Fibroblast of lung (primary cell): ENCODE results near the gene KIF4A. TPM values are rescaled to one million over a fixed set of nuclear protein-coding genes. Genes with fewer than 3 reads are reported as not detected.

ENCODE experiments used
- DNase-seq, 2 donors: peaks; one replicate each; pipeline versions ENCODE4 v3.0.0 to v3.0.0-alpha.2; 2010; ENCODE audit warnings: low read depth in 2 of 2
- H2AFZ ChIP-seq: 2 replicates; pipeline ENCODE4 v1.5.1; 2012; ENCODE audit warnings: low read length, control low read depth, inconsistent platforms
- H3K27ac ChIP-seq: 2 replicates; pipeline ENCODE4 v1.5.1; 2011; ENCODE audit warnings: low read length, control low read depth; ENCODE audit not compliant: insufficient read depth
- H3K27me3 ChIP-seq: 2 replicates; pipeline ENCODE4 v1.5.1; 2011; ENCODE audit warnings: mild to moderate bottlenecking, low read length; ENCODE audit not compliant: control insufficient read depth, insufficient read depth
- H3K36me3 ChIP-seq: 2 replicates; pipeline ENCODE4 v1.5.1; 2011; ENCODE audit warnings: low read length; ENCODE audit not compliant: control insufficient read depth, insufficient read depth
- H3K4me1 ChIP-seq: 2 replicates; pipeline ENCODE4 v1.5.1; 2011; ENCODE audit warnings: low read length; ENCODE audit not compliant: control insufficient read depth, insufficient read depth; ENCODE audit errors: extremely low read depth
- H3K4me2 ChIP-seq: 2 replicates; pipeline ENCODE4 v1.5.1; 2011; ENCODE audit warnings: low read length, control low read depth; ENCODE audit not compliant: insufficient read depth; ENCODE audit errors: extremely low read depth
- H3K4me3 ChIP-seq, 4 experiments: fragments of 200-600 bp in 1 of 4; sonication (generic) in 1 of 4; replicated peaks in 1 of 4; 2 replicates each; pipeline ENCODE4 v1.5.1; 2011 to 2016; ENCODE audit warnings: low read length in 4 of 4, low read depth in 3 of 4, mild to moderate bottlenecking in 3 of 4, control low read depth in 2 of 4, inconsistent platforms in 1 of 4, mixed read lengths in 1 of 4; ENCODE audit not compliant: insufficient read depth in 1 of 4; ENCODE audit errors: control extremely low read depth in 1 of 4
- H3K79me2 ChIP-seq: 2 replicates; pipeline ENCODE4 v1.5.1; 2012; ENCODE audit warnings: mild to moderate bottlenecking, low read length, inconsistent platforms; ENCODE audit not compliant: control insufficient read depth, insufficient read depth
- H3K9ac ChIP-seq: 2 replicates; pipeline ENCODE4 v1.5.1; 2011; ENCODE audit warnings: mild to moderate bottlenecking, low read length, control low read depth; ENCODE audit not compliant: insufficient read depth
- H3K9me3 ChIP-seq: 2 replicates; pipeline ENCODE4 v1.5.1; 2012; ENCODE audit warnings: low read depth, low read length; ENCODE audit not compliant: control insufficient read depth, insufficient read depth
- H4K20me1 ChIP-seq: 2 replicates; pipeline ENCODE4 v1.5.1; 2011; ENCODE audit warnings: low read length; ENCODE audit not compliant: control insufficient read depth, insufficient read depth; ENCODE audit errors: extremely low read depth
- CTCF ChIP-seq, 2 donors: IDR thresholded peaks in 1 of 2; conservative IDR thresholded peaks in 1 of 2; 1 replicate in 1 of 2; 2 replicates in 1 of 2; pipeline ENCODE4 v1.5.1; 2011 to 2012; ENCODE audit warnings: low read length in 2 of 2, control low read depth in 1 of 2, inconsistent platforms in 1 of 2, low read depth in 1 of 2, mild to moderate bottlenecking in 1 of 2
- EZH2 ChIP-seq: IDR thresholded peaks from 2 replicates; pipeline ENCODE4 v1.5.1; 2012; ENCODE audit warnings: low read length, control low read depth, mild to moderate bottlenecking; ENCODE audit errors: missing control alignments
- polyA plus RNA-seq, 2 donors: library from polyadenylated mRNA; depleted of rRNA in 1 of 2; stranded (reverse) in 1 of 2; unstranded in 1 of 2; fragments of >200 nt; gene quantifications; 2 replicates each; pipeline ENCODE4 v1.2.1, GENCODE V29; 2011 to 2012; ENCODE audit warnings: missing spikeins in 1 of 2
- total RNA-seq: library from RNA; depleted of rRNA; stranded (reverse); fragments of >200 nt; gene quantifications from 2 replicates; pipeline ENCODE4 v1.2.1, GENCODE V29; 2014

The KIF4A gene
- total and polyA plus RNA-seq, 2 donors (not counting 1 experiment from before 2014, with no cell fraction given) = 5.6 to 7.1 TPM

GRCh38 chrX:70253377-70254062, 36.4 kb upstream of the KIF4A start:
- TF ChIP-seq CTCF (conservative IDR thresholded peaks at IDR 0.05 in 1 of 2, IDR thresholded peaks at IDR 0.05 in 1 of 2; ENCODE audit: low read depth in 1 of 2, low read length in 2 of 2) (no peak), EZH2 (no peak)
- peak in 1 of 2 donors; percentile 39 for DNase-seq
- no peak overlapping the region for H3K4me2 ChIP-seq
- H3K36me3 ChIP-seq = no peaks in the 10 kb centered on the region
- no peaks in the 10 kb centered on the region for H4K20me1 ChIP-seq
- H3K79me2 ChIP-seq = no peaks in the 10 kb centered on the region
- H3K4me3 ChIP-seq = no peak overlapping the region
- no peak overlapping the region for H2AFZ ChIP-seq
- H3K27me3 ChIP-seq = no peaks in the 10 kb centered on the region
- no peaks in the 10 kb centered on the region for H3K4me1 ChIP-seq
- no peak overlapping the region for H3K27ac ChIP-seq
- H3K9me3 ChIP-seq = no peaks in the 10 kb centered on the region
- no peak overlapping the region for H3K9ac ChIP-seq

DNA sequence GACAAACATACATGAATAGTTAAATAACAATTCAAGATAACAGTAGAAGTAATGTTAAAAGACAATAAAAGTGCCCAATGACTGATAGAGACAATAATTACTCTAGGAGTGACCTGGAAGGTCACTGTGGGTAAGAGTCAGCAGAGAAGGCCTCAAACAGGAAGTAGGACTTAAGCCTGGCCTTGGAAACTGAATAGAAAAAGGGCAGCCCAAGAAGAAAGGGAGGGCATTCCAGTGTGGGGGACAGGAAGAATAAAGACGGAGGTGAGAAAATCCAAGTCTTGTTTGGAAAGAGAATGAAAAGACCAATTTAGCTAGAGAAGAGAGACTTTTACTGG, 35.9 kb upstream of the KIF4A start:
- H2AFZ ChIP-seq = no peak overlapping the region
- no peaks in the 10 kb centered on the region for H3K27me3 ChIP-seq
- H3K36me3 ChIP-seq = no peaks in the 10 kb centered on the region
- H4K20me1 ChIP-seq = no peaks in the 10 kb centered on the region
- H3K9ac ChIP-seq = no peak overlapping the region
- no peak for DNase-seq
- no peak for TF ChIP-seq EZH2
- no peak for TF ChIP-seq CTCF (conservative IDR thresholded peaks at IDR 0.05 in 1 of 2, IDR thresholded peaks at IDR 0.05 in 1 of 2; ENCODE audit: low read depth in 1 of 2, low read length in 2 of 2)
- H3K9me3 ChIP-seq = no peaks in the 10 kb centered on the region
- H3K79me2 ChIP-seq = no peaks in the 10 kb centered on the region
- H3K4me2 ChIP-seq = no peak overlapping the region
- no peaks in the 10 kb centered on the region for H3K4me1 ChIP-seq
- H3K4me3 ChIP-seq = no peak overlapping the region
- H3K27ac ChIP-seq = no peak overlapping the region

DNA sequence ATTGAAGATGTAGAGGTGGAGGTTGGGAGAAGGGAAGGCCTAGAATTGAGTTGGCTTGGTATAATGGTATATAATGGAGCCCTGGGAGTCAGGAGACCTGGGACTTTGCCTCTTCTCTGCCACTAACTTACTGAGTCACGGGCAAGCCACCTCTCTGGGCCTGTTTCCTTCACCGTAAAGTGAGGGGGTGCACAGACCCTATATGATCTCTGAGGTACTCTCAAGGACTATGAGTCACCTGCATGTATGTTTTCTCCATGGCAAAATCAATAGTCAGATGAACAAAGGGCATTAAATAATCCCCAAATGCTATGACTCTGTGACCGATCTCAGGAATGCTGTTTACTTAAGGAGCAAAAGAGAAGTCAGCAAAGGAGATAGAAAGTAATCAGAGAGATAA, 35.0 kb upstream of the KIF4A start:
- no peak overlapping the region for H3K9ac ChIP-seq
- no peak for TF ChIP-seq CTCF (conservative IDR thresholded peaks at IDR 0.05 in 1 of 2, IDR thresholded peaks at IDR 0.05 in 1 of 2; ENCODE audit: low read depth in 1 of 2, low read length in 2 of 2)
- no peak for TF ChIP-seq EZH2
- no peaks in the 10 kb centered on the region for H3K27me3 ChIP-seq
- H3K4me3 ChIP-seq = no peak overlapping the region
- H3K27ac ChIP-seq = no peak overlapping the region
- H3K79me2 ChIP-seq = no peaks in the 10 kb centered on the region
- no peak overlapping the region for H2AFZ ChIP-seq
- H3K36me3 ChIP-seq = no peaks in the 10 kb centered on the region
- H3K9me3 ChIP-seq = no peaks in the 10 kb centered on the region
- no peak overlapping the region for H3K4me2 ChIP-seq
- H3K4me1 ChIP-seq = no peaks in the 10 kb centered on the region
- no peak for DNase-seq
- H4K20me1 ChIP-seq = no peaks in the 10 kb centered on the region
